CD4-positive, alpha-beta memory T cell (primary cell): ENCODE measurements around the gene MRAP. TPM values are rescaled to one million over a fixed set of nuclear protein-coding genes. Genes with fewer than 3 reads are reported as not detected.
A peak's percentile ranks its signal among the peaks of the same experiment; 100 is the strongest.

ENCODE experiments used
- CTCF ChIA-PET: fragments of 350-600 bp; sonication (Branson Sonifier 250); formaldehyde crosslinking; loops from one replicate; lab custom pipeline; 2021; ENCODE audit warnings: inconsistent platforms; ENCODE audit not compliant: partially characterized antibody; lab: Charles Lee
- POLR2A ChIA-PET: fragments of 350-600 bp; sonication (Branson Sonifier 250); formaldehyde crosslinking; loops from one replicate; lab custom pipeline; 2021; ENCODE audit not compliant: partially characterized antibody; lab: Charles Lee
- DNase-seq, 5 donors: peaks; one replicate each; pipeline versions ENCODE4 v3.0.0 to v3.0.0-alpha.2; 2020 to 2022; ENCODE audit warnings: mixed read lengths in 1 of 5
- H3K27ac ChIP-seq: one replicate; pipeline ENCODE4 v1.7.0; 2013; ENCODE audit warnings: low read depth, low read length
- H3K27me3 ChIP-seq: 2 replicates; pipeline ENCODE4 v1.7.0; 2013; ENCODE audit warnings: mild to moderate bottlenecking, low read length, moderate library complexity; ENCODE audit not compliant: insufficient read depth
- H3K36me3 ChIP-seq: 2 replicates; pipeline ENCODE4 v1.7.0; 2013; ENCODE audit warnings: mild to moderate bottlenecking, low read length, moderate library complexity; ENCODE audit not compliant: insufficient read depth
- H3K4me1 ChIP-seq: 2 replicates; pipeline ENCODE4 v1.7.0; 2013; ENCODE audit warnings: mild to moderate bottlenecking, low read length, moderate library complexity; ENCODE audit not compliant: insufficient read depth
- H3K4me3 ChIP-seq, 2 donors: one replicate each; pipeline ENCODE4 v1.7.0; 2013; ENCODE audit warnings: low read length in 2 of 2, mild to moderate bottlenecking in 1 of 2
- H3K9me3 ChIP-seq, 2 donors: one replicate each; pipeline ENCODE4 v1.7.0; 2013; ENCODE audit warnings: low read length in 2 of 2, control low read depth in 1 of 2; ENCODE audit not compliant: control insufficient read depth in 1 of 2
- H3K27ac Mint-ChIP-seq, 7 donors: one replicate each; pipeline ENCODE4 v1.8.0; 2020 to 2021; ENCODE audit warnings: mixed read lengths in 7 of 7, mild to moderate bottlenecking in 6 of 7, inconsistent platforms in 3 of 7, moderate library complexity in 3 of 7
- H3K27me3 Mint-ChIP-seq, 2 donors: one replicate each; pipeline ENCODE4 v1.8.0; 2020 to 2021; ENCODE audit warnings: mixed read lengths in 2 of 2
- H3K36me3 Mint-ChIP-seq, 2 donors: one replicate each; pipeline ENCODE4 v1.8.0; 2020 to 2021; ENCODE audit warnings: mixed read lengths in 2 of 2, inconsistent platforms in 1 of 2, mild to moderate bottlenecking in 1 of 2
- H3K4me1 Mint-ChIP-seq, 4 donors: one replicate each; pipeline ENCODE4 v1.8.0; 2020 to 2021; ENCODE audit warnings: mixed read lengths in 4 of 4, mild to moderate bottlenecking in 1 of 4
- H3K4me3 Mint-ChIP-seq, 8 donors: one replicate each; pipeline ENCODE4 v1.8.0; 2020 to 2021; ENCODE audit warnings: mixed read lengths in 8 of 8, mild to moderate bottlenecking in 7 of 8, moderate library complexity in 6 of 8, inconsistent platforms in 3 of 8
- H3K9me3 Mint-ChIP-seq, 8 donors: one replicate each; pipeline ENCODE4 v1.8.0; 2020 to 2021; ENCODE audit warnings: mixed read lengths in 8 of 8, mild to moderate bottlenecking in 5 of 8, inconsistent platforms in 3 of 8, moderate library complexity in 1 of 8
- intact Hi-C: fragments of 100-400 bp; cut with micrococcal nuclease; formaldehyde crosslinking; loops from one replicate; pipeline ENCODE4 v1.15.1; 2023
- polyA plus RNA-seq, 2 donors: library from polyadenylated mRNA; unstranded; fragments of 300-500 nt; fragmentation: Illumina TruSeq; gene quantifications; one replicate each; pipeline ENCODE4 v1.2.3, GENCODE V29; 2021
- total RNA-seq, 2 experiments: library from RNA; stranded (reverse); gene quantifications; one replicate each; pipeline ENCODE4 v1.2.3, GENCODE V29; 2021

Gene MRAP
- total and polyA plus RNA-seq, 4 experiments from 2014 or later, result not detected

DNA sequence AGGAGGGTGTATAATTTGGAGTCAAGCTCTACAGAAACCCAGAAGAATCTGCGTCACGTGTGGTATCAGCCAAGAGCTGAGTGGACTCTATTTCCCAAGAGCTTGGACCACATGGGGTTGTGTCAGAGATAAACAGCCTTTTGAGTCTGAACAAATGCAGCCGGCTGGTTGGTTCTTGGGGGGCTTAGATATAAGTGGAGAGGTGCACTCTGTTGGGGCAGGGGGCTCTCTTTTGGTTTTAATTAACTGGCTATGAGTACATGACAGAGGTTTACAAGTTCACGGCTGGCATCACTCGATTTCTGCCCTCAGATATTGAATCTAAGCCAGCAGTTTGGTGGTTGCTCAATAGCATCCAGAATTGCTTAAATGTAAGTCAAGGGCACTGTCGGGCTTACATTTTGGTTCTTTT is 501 bp upstream of the MRAP start:
- H3K27ac Mint-ChIP-seq, result no peak overlapping the region
- H3K4me1 Mint-ChIP-seq, result no peaks in the 10 kb centered on the region
- DNase-seq, result no peak

GRCh38 chr21:32299695-32300094 is 1.0 kb downstream of the MRAP start:
- H3K27me3 Mint-ChIP-seq, result no peaks in the 10 kb centered on the region
- intact Hi-C loops, result no loop called here
- H3K9me3 ChIP-seq, result no peaks in the 10 kb centered on the region
- H3K27me3 ChIP-seq, result no peaks in the 10 kb centered on the region
- no peaks in the 10 kb centered on the region for H3K4me1 Mint-ChIP-seq
- no peak overlapping the region for H3K4me3 Mint-ChIP-seq
- H3K36me3 Mint-ChIP-seq, result peaks cover 3 to 4% of the 10 kb centered on the region in 2 donors
- no peaks in the 10 kb centered on the region for H3K4me1 ChIP-seq
- H3K9me3 Mint-ChIP-seq, result no peaks in the 10 kb centered on the region
- no peaks in the 10 kb centered on the region for H3K36me3 ChIP-seq
- H3K27ac Mint-ChIP-seq, result no peak overlapping the region
- H3K27ac ChIP-seq, result no peak overlapping the region
- no peak overlapping the region for H3K4me3 ChIP-seq
- POLR2A ChIA-PET, result no interaction called here
- no peak for DNase-seq
- CTCF ChIA-PET, result no interaction called here

More for the DNA sequence above, 501 bp upstream of the MRAP start:
- intact Hi-C loops, result no loop called here
- Mint-ChIP-seq H3K4me3 (no peak overlapping the region), H3K9me3 (no peaks in the 10 kb centered on the region), H3K27me3 (no peaks in the 10 kb centered on the region), H3K36me3 (peaks cover 3 to 4% of the 10 kb centered on the region in 2 donors)
- ChIA-PET CTCF (no interaction called here), POLR2A (no interaction called here)
- no peaks in the 10 kb centered on the region for H3K9me3 ChIP-seq
- no peaks in the 10 kb centered on the region for H3K27me3 ChIP-seq
- no peaks in the 10 kb centered on the region for H3K4me1 ChIP-seq
- H3K27ac ChIP-seq, result no peak overlapping the region
- H3K36me3 ChIP-seq, result no peaks in the 10 kb centered on the region
- no peak overlapping the region for H3K4me3 ChIP-seq

GRCh38 chr21:32300117-32300681 is 1.5 kb downstream of the MRAP start:
- no peak for DNase-seq
- H3K27ac Mint-ChIP-seq, result no peak overlapping the region
- Histone ChIP-seq H3K27ac (no peak overlapping the region), H3K27me3 (no peaks in the 10 kb centered on the region), H3K4me1 (no peaks in the 10 kb centered on the region), H3K9me3 (no peaks in the 10 kb centered on the region), H3K4me3 (no peak overlapping the region), H3K36me3 (no peaks in the 10 kb centered on the region)
- no peaks in the 10 kb centered on the region for H3K27me3 Mint-ChIP-seq
- POLR2A ChIA-PET, result no interaction called here
- intact Hi-C loops, result no loop called here
- no peaks in the 10 kb centered on the region for H3K4me1 Mint-ChIP-seq
- CTCF ChIA-PET, result no interaction called here
- no peaks in the 10 kb centered on the region for H3K9me3 Mint-ChIP-seq
- H3K4me3 Mint-ChIP-seq, result no peak overlapping the region
- peaks cover 3 to 4% of the 10 kb centered on the region in 2 donors for H3K36me3 Mint-ChIP-seq

DNA sequence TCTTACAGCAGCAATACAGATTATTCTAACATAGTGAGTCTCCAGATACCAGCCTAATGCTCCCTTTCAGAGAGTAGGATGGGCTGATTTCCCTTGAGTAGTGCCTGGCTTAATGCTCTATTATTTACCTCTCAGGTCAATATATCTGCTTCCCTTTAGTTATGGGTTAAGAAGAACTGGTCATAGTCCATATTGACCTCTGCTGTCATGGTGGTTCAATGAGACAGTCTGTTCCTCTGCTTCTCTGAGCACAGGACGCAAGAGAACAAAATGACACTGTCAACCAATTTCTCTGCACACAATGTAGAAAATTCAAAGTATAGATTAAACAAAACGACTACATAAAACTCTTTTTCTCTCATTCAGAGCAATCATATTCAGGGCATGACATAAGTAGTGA is 2.9 kb downstream of the MRAP start:
- no peak overlapping the region for H3K4me3 ChIP-seq
- Mint-ChIP-seq H3K4me3 (no peak overlapping the region), H3K9me3 (no peaks in the 10 kb centered on the region), H3K4me1 (no peaks in the 10 kb centered on the region), H3K27me3 (no peaks in the 10 kb centered on the region), H3K27ac (no peak overlapping the region), H3K36me3 (peaks cover 4% of the 10 kb centered on the region in 2 donors)
- ChIA-PET CTCF (no interaction called here), POLR2A (no interaction called here)
- H3K27me3 ChIP-seq, result no peaks in the 10 kb centered on the region
- no peaks in the 10 kb centered on the region for H3K36me3 ChIP-seq
- intact Hi-C loops, result no loop called here
- no peaks in the 10 kb centered on the region for H3K9me3 ChIP-seq
- DNase-seq, result no peak
- H3K27ac ChIP-seq, result no peak overlapping the region
- H3K4me1 ChIP-seq, result no peaks in the 10 kb centered on the region

DNA sequence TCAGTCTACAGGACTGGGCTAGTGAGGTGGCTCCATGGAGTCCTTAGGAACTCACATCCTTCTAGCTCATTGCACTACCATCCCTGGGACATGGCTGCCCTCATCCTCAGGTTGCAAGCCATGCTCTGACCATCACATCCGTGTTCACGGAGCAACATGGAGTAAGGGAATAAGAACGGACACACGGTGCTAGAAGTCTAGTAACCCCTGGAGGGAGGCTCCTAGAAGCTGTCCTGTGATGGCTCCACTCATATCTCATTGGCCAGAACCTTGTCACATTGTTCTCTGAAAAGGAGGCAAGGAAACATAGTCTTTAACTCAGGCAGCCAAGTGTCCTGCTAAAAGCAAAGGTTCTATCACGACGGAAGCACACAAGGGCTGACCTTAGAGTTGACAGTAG is 3.9 kb downstream of the MRAP start:
- Mint-ChIP-seq H3K9me3 (no peaks in the 10 kb centered on the region), H3K27ac (no peak overlapping the region), H3K4me1 (no peaks in the 10 kb centered on the region), H3K27me3 (no peaks in the 10 kb centered on the region), H3K4me3 (no peak overlapping the region), H3K36me3 (peaks cover 4 to 5% of the 10 kb centered on the region in 2 donors)
- intact Hi-C loops, result no loop called here
- H3K9me3 ChIP-seq, result no peaks in the 10 kb centered on the region
- H3K27me3 ChIP-seq, result no peaks in the 10 kb centered on the region
- POLR2A ChIA-PET, result no interaction called here
- H3K36me3 ChIP-seq, result no peaks in the 10 kb centered on the region
- no peak overlapping the region for H3K4me3 ChIP-seq
- H3K27ac ChIP-seq, result no peak overlapping the region
- H3K4me1 ChIP-seq, result no peaks in the 10 kb centered on the region
- CTCF ChIA-PET, result no interaction called here
- DNase-seq, result no peak

DNA sequence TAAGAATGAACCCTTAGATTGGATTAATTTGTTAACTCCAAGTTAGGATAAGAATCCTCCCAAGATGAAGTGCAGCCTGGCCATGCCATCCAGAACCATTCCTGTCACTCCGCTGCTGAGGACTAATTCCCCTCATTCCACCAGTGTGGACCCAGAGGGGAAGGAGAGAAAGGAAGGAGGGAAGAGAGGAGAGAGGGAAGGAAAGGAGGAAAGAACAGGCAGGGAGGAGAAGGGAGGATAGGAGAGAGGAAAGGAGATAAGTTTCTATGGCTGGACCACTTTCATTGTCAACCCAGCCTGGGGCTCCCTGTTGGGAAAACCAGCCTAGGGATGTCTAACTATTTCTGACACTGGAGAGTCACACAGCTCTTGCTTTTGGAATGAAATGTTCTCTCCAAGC is 4.7 kb downstream of the MRAP start:
- H3K27ac ChIP-seq, result no peak overlapping the region
- no peaks in the 10 kb centered on the region for H3K9me3 ChIP-seq
- H3K4me1 Mint-ChIP-seq, result no peaks in the 10 kb centered on the region
- no peaks in the 10 kb centered on the region for H3K9me3 Mint-ChIP-seq
- H3K27me3 Mint-ChIP-seq, result no peaks in the 10 kb centered on the region
- no peak overlapping the region for H3K4me3 ChIP-seq
- CTCF ChIA-PET, result no interaction called here
- POLR2A ChIA-PET, result no interaction called here
- H3K36me3 Mint-ChIP-seq, result peaks cover 4 to 5% of the 10 kb centered on the region in 2 donors
- peak overlapping the region in 1 of 7 donors; percentile 42 for H3K27ac Mint-ChIP-seq
- H3K4me1 ChIP-seq, result no peaks in the 10 kb centered on the region
- H3K27me3 ChIP-seq, result no peaks in the 10 kb centered on the region
- no peaks in the 10 kb centered on the region for H3K36me3 ChIP-seq
- intact Hi-C loops, result no loop called here
- DNase-seq, result no peak
- no peak overlapping the region for H3K4me3 Mint-ChIP-seq

DNA sequence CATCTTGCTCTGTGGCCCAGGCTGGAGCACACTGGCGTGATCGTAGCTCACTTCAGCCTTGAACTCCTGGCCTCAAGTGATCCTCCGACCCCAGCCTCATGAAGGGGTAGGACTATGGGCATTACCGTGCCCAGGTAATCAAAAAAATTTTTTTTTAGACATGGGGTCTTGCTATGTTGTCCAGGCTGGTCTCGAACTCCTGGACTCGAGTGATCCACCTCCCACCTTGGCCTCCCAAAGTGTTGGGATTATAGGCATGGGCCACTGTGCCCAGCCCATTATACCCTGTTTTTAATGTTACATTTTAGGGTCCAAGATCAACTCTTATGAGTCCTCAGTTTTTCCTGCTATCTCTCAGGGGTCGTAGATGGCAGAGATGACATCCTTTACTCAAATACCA is 6.3 kb downstream of the MRAP start:
- H3K36me3 Mint-ChIP-seq, result peaks cover 4 to 5% of the 10 kb centered on the region in 2 donors
- H3K9me3 ChIP-seq, result no peaks in the 10 kb centered on the region
- no peaks in the 10 kb centered on the region for H3K9me3 Mint-ChIP-seq
- H3K4me3 Mint-ChIP-seq, result no peak overlapping the region
- no peaks in the 10 kb centered on the region for H3K36me3 ChIP-seq
- H3K27ac ChIP-seq, result no peak overlapping the region
- intact Hi-C loops, result no loop called here
- DNase-seq, result no peak
- ChIA-PET POLR2A (no interaction called here), CTCF (no interaction called here)
- no peaks in the 10 kb centered on the region for H3K27me3 Mint-ChIP-seq
- no peak overlapping the region for H3K27ac Mint-ChIP-seq
- no peak overlapping the region for H3K4me3 ChIP-seq
- H3K27me3 ChIP-seq, result no peaks in the 10 kb centered on the region
- H3K4me1 ChIP-seq, result no peaks in the 10 kb centered on the region
- no peaks in the 10 kb centered on the region for H3K4me1 Mint-ChIP-seq
